Activated CD4-positive, alpha-beta T cell treated with anti-CD3 and anti-CD28 coated beads, Interleukin-2, amount 10 ng/mL, durations not matched to agents 7 days and 5 days (primary cell): ENCODE data around the gene MARS1. TPM values are rescaled to one million over a fixed set of nuclear protein-coding genes. Genes with fewer than 3 reads are reported as not detected.
"Not testable (repeated sequence)": the region's sequence is repeated elsewhere in the genome, so short reads cannot be mapped to it uniquely, and the experiment has no call there.

Experiments used
- CTCF ChIA-PET: fragments of 350-600 bp; sonication (Branson Sonifier 250); formaldehyde crosslinking; loops from one replicate; lab custom pipeline; 2021; ENCODE audit warnings: antibody characterized with exemption; lab: Charles Lee
- POLR2A ChIA-PET: fragments of 350-600 bp; sonication (Branson Sonifier 250); formaldehyde crosslinking; loops from one replicate; lab custom pipeline; 2021; ENCODE audit warnings: antibody characterized with exemption; lab: Charles Lee
- DNase-seq: peaks from one replicate; pipeline ENCODE4 v3.0.0-alpha.2; 2020
- H3K27ac Mint-ChIP-seq: one replicate; pipeline ENCODE4 v1.8.0; 2021; ENCODE audit warnings: mild to moderate bottlenecking, moderate library complexity, mixed read lengths
- H3K27me3 Mint-ChIP-seq: one replicate; pipeline ENCODE4 v1.8.0; 2021; ENCODE audit warnings: mixed read lengths
- H3K36me3 Mint-ChIP-seq: one replicate; pipeline ENCODE4 v1.8.0; 2021; ENCODE audit warnings: low read depth, mixed read lengths
- H3K4me1 Mint-ChIP-seq: one replicate; pipeline ENCODE4 v1.8.0; 2021; ENCODE audit warnings: mixed read lengths
- H3K4me3 Mint-ChIP-seq: one replicate; pipeline ENCODE4 v1.8.0; 2021; ENCODE audit warnings: mild to moderate bottlenecking, moderate library complexity, mixed read lengths
- H3K9me3 Mint-ChIP-seq: one replicate; pipeline ENCODE4 v1.8.0; 2021; ENCODE audit warnings: mixed read lengths
- total RNA-seq, 2 experiments: library from RNA; stranded (reverse); gene quantifications; one replicate each; pipeline ENCODE4 v1.2.3, GENCODE V29; 2021

The MARS1 gene
- total RNA-seq, 2 experiments from 2014 or later = 214 to 247 TPM

DNA sequence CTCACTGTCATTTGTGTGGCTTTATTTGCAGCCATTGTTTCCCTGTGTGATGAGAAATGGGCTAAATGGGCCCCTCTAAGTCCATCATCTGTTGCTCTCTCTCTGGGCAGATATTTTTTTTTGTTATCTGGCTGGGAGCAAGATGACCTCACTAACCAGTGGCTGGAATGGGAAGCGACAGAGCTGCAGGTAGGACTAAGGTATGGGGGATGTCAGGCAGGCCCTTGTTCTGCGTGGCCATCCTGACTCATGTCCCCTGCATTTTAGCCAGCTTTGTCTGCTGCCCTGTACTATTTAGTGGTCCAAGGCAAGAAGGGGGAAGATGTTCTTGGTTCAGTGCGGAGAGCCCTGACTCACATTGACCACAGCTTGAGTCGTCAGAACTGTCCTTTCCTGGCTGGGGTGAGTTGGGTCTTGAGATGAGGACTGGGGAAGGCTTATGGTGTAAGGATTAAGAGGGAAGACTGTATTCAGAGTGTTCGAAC is 1.3 kb downstream of the MARS1 start:
- peaks cover 39% of the 10 kb centered on the region for H3K36me3 Mint-ChIP-seq
- no peak for DNase-seq
- POLR2A ChIA-PET = no interaction called here
- H3K27ac Mint-ChIP-seq = peak overlapping the region; percentile 91
- CTCF ChIA-PET = interaction anchor here (0.6 to 1.0 kb wide), 2 partner anchors 27 to 1333 kb away, joined by 3 to 4 read pairs; no protein-coding TSS in a partner anchor
- no peaks in the 10 kb centered on the region for H3K27me3 Mint-ChIP-seq
- peaks cover 31% of the 10 kb centered on the region for H3K4me1 Mint-ChIP-seq
- H3K4me3 Mint-ChIP-seq = peak overlapping the region; percentile 91
- H3K9me3 Mint-ChIP-seq = no peaks in the 10 kb centered on the region

DNA sequence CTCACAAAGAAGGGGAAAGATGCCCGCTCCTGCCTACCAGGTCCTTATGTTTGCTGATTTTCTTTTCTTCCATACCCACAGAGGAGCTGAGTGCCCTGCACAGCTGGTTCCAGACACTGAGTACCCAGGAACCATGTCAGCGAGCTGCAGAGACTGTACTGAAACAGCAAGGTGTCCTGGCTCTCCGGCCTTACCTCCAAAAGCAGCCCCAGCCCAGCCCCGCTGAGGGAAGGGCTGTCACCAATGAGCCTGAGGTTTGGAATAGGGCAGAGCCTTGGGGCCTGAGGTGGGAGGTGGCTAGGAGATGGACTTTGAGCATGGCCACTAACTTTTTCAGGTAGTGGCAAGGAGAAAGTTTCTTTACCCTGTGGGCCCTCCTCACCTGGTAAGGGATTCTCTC is 2.3 kb downstream of the MARS1 start:
- Mint-ChIP-seq H3K4me1 (peaks cover 31% of the 10 kb centered on the region), H3K36me3 (peaks cover 43% of the 10 kb centered on the region), H3K9me3 (no peaks in the 10 kb centered on the region), H3K27me3 (no peaks in the 10 kb centered on the region), H3K4me3 (no peak overlapping the region), H3K27ac (no peak overlapping the region)
- ChIA-PET CTCF (interaction anchor here (1.0 to 1.5 kb wide), 6 partner anchors 8 to 27 kb away, joined by 3 to 5 read pairs (median 4); no protein-coding TSS in a partner anchor), POLR2A (no interaction called here)
- DNase-seq = no peak

DNA sequence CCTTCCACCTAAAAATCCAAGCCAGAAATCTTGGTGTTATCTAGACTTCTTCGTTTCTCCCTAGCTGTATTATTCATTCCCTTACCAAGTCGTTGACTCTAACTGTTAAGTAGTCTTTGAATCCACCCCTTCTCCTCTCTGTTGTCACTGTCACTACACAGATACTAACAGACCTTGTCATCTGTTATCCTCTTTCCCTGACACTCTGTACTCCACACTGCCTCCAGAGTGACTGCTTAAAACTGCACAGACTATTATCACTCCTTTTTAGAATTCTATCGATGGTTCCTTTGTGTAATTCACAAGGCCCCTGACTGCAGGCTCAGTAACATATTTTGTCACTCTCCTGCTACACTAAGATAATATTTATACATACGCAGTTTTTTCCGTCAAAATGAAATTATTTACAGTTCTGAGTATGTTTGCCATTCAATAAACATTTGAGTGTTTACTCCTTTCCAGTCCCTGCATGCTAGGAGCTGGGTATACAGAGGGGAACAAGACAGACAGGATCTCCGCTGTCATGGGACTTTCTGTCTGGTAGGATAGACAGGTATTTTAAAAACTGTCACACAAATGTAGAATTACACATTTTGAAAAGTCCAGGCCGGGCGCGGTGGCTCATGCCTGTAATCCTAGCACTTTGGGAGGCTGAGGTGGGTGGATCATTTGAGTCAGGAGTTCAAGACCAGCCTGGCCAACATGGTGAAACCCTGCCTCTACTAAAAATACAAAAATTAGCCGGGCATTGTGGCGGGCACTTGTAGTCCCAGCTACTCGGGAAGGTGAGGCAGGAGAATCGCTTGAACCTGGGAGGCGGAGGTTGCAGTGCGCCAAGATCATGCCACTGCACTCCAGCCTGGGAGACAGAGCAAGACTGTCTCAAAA is 3.8 kb downstream of the MARS1 start:
- no peak overlapping the region for H3K4me3 Mint-ChIP-seq
- peak overlapping the region; percentile 51 for H3K27ac Mint-ChIP-seq
- ChIA-PET POLR2A (no interaction called here), CTCF (interaction anchor here (1.0 to 1.5 kb wide), 5 partner anchors 9 to 33 kb away, joined by 3 to 4 read pairs (median 4); no protein-coding TSS in a partner anchor)
- H3K4me1 Mint-ChIP-seq = peaks cover 31% of the 10 kb centered on the region
- H3K9me3 Mint-ChIP-seq = no peaks in the 10 kb centered on the region
- H3K36me3 Mint-ChIP-seq = peaks cover 49% of the 10 kb centered on the region
- H3K27me3 Mint-ChIP-seq = no peaks in the 10 kb centered on the region
- DNase-seq = peak; percentile 30

DNA sequence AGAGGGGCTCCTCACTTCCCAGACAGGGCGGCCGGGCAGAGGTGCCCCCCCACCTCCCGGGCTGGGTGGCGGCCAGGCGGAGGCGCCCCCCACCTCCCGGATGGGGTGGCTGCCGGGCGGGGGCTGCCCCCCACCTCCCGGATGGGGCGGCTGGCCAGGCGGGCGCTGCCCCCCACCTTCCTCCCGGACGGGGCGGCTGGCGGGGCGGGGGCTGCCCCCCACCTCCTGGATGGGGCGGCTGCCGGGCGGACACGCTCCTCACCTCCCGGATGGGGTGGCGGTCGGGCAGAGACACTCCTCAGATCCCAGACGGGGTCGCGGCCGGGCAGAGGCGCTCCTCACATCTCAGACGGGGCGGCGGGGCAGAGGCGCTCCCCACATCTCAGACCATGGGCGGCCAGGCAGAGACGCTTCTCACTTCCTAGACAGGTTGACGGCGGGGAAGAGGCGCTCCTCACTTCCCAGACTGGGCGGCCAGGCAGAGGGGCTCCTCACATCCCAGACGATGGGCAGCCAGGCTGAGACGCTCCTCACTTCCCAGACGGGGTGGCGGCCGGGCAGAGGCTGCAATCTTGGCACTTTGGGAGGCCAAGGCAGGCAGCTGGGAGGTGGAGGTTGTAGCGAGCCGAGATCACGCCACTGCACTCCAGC is 7.3 kb downstream of the MARS1 start:
- H3K9me3 Mint-ChIP-seq, H3K4me1 Mint-ChIP-seq, H3K4me3 Mint-ChIP-seq, CTCF ChIA-PET, POLR2A ChIA-PET, H3K27me3 Mint-ChIP-seq, DNase-seq: not testable (repeated sequence)
- peak overlapping the region; percentile 50 for H3K27ac Mint-ChIP-seq
- peaks cover 62% of the 10 kb centered on the region for H3K36me3 Mint-ChIP-seq

DNA sequence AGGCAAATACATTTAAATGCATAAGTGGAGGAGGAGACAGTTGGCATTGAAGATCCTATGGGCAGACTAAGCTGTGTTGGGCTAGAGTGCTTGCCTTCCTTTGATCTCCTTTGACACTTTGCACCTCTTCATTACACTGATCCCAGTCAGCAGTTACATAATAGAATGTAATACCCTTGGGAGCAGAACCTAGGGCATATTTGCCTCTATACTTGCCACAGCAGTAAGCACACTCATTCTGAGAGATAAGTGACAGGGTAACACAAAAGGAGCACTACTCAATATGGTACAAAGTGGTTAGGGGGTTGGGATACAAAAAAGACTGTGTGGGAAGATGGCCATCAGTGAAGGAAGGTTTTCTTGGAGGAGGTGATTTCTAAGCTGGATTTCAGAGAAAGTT is 9.0 kb downstream of the MARS1 start:
- no peak for DNase-seq
- Mint-ChIP-seq H3K4me1 (peaks cover 3% of the 10 kb centered on the region), H3K27me3 (no peaks in the 10 kb centered on the region), H3K9me3 (no peaks in the 10 kb centered on the region), H3K27ac (no peak overlapping the region), H3K4me3 (no peak overlapping the region), H3K36me3 (peaks cover 63% of the 10 kb centered on the region)
- POLR2A ChIA-PET = no interaction called here
- CTCF ChIA-PET = interaction anchor here (1.0 to 1.7 kb wide), 4 partner anchors 16 to 129 kb away, joined by 3 to 6 read pairs (median 3); no protein-coding TSS in a partner anchor

DNA sequence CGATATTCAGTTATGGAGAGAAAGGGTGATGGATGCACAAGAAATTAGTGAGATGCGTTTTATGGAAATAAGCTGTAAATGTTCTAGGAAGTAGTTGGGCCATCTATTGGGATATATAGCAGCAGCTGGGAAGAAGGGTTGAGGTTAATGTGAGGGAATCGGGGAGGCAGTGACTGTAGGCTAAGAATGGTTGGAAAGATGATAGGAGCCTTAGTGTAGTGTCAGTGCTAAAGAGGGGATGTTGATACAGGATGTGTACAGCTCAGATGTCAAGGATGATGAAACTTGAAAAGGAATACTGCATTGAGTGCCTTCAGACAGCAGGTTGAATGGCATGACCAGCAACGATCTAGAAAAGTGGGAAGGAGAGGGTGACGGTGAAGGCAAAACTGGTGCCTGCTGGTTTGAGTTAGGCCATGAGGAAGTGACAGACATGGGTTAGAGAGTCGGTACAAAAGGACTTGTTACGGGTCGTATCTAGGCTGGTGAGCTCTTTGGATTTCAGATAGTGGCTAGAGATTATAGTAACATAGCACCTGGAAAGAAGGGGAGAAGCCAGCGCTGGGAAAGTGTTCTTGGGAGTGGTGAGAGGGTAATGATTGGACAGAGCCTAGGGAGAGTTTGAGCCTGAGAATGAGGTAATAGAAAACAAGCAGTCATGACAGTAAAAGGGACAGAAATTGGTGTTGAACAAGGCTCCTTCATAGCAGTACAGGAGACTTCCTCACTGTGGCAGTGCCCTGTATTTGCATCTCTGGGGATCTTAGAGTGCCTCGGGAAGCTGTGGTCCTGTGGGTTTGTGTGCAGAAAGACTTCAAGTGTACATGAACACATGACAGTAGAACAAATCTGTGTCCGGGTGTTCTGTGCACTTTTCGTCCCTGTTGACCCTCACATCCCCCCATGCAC is 9.6 kb downstream of the MARS1 start:
- no peak overlapping the region for H3K27ac Mint-ChIP-seq

DNA sequence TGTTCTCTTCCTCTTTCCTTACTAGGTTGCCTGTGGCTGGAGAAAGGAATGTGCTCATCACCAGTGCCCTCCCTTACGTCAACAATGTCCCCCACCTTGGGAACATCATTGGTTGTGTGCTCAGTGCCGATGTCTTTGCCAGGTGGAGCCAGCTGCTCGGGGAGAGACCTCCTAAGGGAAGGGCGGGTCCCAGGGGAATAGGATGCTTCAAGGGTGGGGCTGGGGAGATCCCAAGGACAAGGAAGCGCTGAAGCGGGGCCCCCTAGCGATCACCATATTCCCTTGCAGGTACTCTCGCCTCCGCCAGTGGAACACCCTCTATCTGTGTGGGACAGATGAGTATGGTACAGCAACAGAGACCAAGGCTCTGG is 10.2 kb downstream of the MARS1 start:
- Mint-ChIP-seq H3K36me3 (peaks cover 62% of the 10 kb centered on the region), H3K9me3 (no peaks in the 10 kb centered on the region), H3K4me3 (no peak overlapping the region), H3K27me3 (no peaks in the 10 kb centered on the region), H3K4me1 (no peaks in the 10 kb centered on the region), H3K27ac (no peak overlapping the region)
- no peak for DNase-seq
- POLR2A ChIA-PET = no interaction called here
- CTCF ChIA-PET = interaction anchor here (1.0 to 1.7 kb wide), 3 partner anchors 19 to 40 kb away, joined by 3 to 6 read pairs (median 3); no protein-coding TSS in a partner anchor

More for the DNA sequence above, 9.6 kb downstream of the MARS1 start:
- Mint-ChIP-seq H3K27me3 (no peaks in the 10 kb centered on the region), H3K4me1 (peaks cover 3% of the 10 kb centered on the region), H3K36me3 (peaks cover 63% of the 10 kb centered on the region), H3K9me3 (no peaks in the 10 kb centered on the region), H3K4me3 (no peak overlapping the region)
- DNase-seq = no peak
- POLR2A ChIA-PET = no interaction called here
- CTCF ChIA-PET = interaction anchor here (1.0 to 1.7 kb wide), 4 partner anchors 15 to 39 kb away, joined by 3 to 6 read pairs (median 3); no protein-coding TSS in a partner anchor

DNA sequence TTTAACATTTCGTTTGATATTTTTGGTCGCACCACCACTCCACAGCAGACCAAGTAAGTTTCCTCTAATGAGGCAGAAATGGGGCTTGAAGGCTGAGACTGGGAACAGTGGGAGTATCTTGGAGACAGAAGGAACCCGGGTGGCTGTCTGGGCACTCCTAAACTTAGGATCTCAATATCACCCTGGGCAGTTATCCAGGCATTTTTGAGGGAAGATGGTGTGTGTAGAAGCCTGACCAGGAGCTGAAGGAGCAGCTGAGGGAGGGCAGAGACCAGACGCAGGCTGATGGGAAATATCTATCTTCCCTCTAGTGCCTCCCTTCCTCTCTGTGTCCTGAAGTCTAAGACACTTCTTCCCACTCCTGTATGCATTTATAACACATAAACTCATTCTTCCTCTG is 10.7 kb downstream of the MARS1 start:
- no peak for DNase-seq
- H3K27ac Mint-ChIP-seq = no peak overlapping the region
- no peaks in the 10 kb centered on the region for H3K9me3 Mint-ChIP-seq
- ChIA-PET POLR2A (no interaction called here), CTCF (no interaction called here)
- H3K36me3 Mint-ChIP-seq = peaks cover 65% of the 10 kb centered on the region
- H3K27me3 Mint-ChIP-seq = no peaks in the 10 kb centered on the region
- no peaks in the 10 kb centered on the region for H3K4me1 Mint-ChIP-seq
- no peak overlapping the region for H3K4me3 Mint-ChIP-seq

DNA sequence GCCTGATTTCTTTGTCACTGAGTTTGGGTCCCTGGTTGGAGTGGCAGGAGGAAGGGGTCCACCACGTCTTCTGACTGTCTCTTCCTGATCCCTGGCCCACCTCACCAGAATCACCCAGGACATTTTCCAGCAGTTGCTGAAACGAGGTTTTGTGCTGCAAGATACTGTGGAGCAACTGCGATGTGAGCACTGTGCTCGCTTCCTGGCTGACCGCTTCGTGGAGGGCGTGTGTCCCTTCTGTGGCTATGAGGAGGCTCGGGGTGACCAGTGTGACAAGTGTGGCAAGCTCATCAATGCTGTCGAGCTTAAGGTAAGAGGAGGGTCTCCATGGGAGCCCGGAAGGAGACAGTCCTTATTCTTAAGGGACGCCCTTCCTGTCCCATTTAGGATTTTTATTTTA is 12.3 kb downstream of the MARS1 start:
- no peaks in the 10 kb centered on the region for H3K4me1 Mint-ChIP-seq
- CTCF ChIA-PET = interaction anchor here (1.3 to 2.7 kb wide), 2 partner anchors 12 to 17 kb away, joined by 3 to 7 read pairs; no protein-coding TSS in a partner anchor
- POLR2A ChIA-PET = no interaction called here
- H3K9me3 Mint-ChIP-seq = no peaks in the 10 kb centered on the region
- no peak overlapping the region for H3K4me3 Mint-ChIP-seq
- H3K27ac Mint-ChIP-seq = no peak overlapping the region
- no peak for DNase-seq
- no peaks in the 10 kb centered on the region for H3K27me3 Mint-ChIP-seq
- peaks cover 74% of the 10 kb centered on the region for H3K36me3 Mint-ChIP-seq

DNA sequence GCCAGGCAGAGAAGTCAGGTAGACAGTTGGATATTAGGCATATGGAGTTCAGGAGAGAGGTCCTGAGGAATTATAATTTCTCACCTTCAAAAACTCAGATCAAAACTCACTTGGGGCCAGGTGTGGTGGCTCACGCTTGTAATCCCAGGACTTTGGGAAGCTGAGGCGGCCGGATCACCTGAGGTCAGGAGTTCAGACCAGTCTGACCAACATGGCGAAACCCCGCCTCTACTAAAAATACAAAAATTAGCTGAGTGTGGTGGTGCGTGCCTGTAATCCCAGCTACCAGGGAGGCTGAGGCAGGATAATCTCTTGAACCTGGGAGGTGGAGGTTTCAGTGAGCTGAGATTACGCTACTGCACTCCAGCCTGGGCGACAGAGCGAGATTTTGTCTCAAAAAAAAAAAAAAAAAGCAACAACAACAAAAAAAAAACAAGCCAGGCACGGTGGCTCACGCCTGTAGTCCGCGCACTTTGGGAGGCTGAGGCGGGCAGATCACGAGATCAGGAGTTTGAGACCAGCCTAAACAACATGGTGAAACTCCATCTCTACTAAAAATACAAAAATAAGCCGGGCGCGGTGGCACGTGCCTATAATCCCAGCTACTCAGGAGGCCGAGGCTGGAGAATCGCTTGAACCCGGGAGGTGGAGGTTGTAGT is 14.6 kb downstream of the MARS1 start:
- POLR2A ChIA-PET, DNase-seq, H3K9me3 Mint-ChIP-seq, H3K4me1 Mint-ChIP-seq, H3K4me3 Mint-ChIP-seq, H3K27ac Mint-ChIP-seq, H3K27me3 Mint-ChIP-seq: not testable (repeated sequence)
- peaks cover 69% of the 10 kb centered on the region for H3K36me3 Mint-ChIP-seq
- CTCF ChIA-PET = interaction anchor here (1.2 to 3.6 kb wide), 4 partner anchors 12 to 18 kb away, joined by 4 to 16 read pairs (median 7); partner anchors contain the start of gene DDIT3

DNA sequence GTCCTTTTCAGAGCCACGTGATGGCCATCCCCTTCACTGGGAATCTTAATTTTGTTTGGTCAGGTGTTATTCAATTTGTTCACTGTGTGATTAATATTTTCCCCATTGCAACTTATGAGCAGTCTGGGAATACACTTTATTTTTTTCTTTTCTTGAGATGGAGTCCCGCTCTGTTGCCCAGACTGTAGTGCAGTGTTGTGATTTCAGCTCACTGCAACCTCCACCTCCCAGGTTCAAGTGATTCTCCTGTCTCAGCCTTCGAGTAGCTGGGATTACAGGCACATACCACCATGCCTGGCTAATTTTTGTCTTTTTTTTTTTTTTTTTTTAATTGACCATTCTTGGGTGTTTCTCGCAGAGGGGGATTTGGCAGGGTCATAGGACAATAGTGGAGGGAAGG is 18.7 kb downstream of the MARS1 start:
- H3K27me3 Mint-ChIP-seq, POLR2A ChIA-PET, H3K9me3 Mint-ChIP-seq, DNase-seq, H3K4me1 Mint-ChIP-seq, H3K4me3 Mint-ChIP-seq, CTCF ChIA-PET, H3K27ac Mint-ChIP-seq: not testable (repeated sequence)
- peaks cover 52% of the 10 kb centered on the region for H3K36me3 Mint-ChIP-seq

DNA sequence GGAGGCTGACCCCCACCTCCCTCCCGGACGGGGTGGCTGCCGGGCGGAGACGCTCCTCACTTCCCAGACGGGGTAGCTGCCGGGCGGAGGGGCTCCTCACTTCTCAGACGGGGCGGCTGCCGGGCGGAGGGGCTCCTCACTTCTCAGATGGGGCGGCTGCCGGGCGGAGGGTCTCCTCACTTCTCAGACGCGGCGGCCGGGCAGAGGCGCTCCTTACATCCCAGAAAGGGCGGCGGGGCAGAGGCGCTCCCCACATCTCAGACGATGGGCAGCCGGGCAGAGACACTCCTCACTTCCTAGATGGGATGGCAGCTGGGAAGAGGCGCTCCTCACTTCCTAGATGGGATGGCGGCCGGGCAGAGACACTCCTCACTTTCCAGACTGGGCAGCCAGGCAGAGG is 19.9 kb downstream of the MARS1 start:
- CTCF ChIA-PET, H3K4me1 Mint-ChIP-seq, H3K27me3 Mint-ChIP-seq, H3K4me3 Mint-ChIP-seq, POLR2A ChIA-PET, H3K9me3 Mint-ChIP-seq, DNase-seq, H3K27ac Mint-ChIP-seq: not testable (repeated sequence)
- H3K36me3 Mint-ChIP-seq = peaks cover 56% of the 10 kb centered on the region
